HEK293T (cell line): ENCODE measurements around the gene DCANP1.

Experiments used
- CTCF ChIA-PET: fragments of 350-600 bp; formaldehyde crosslinking; extraction: SDS; loops from one replicate; lab custom pipeline; 2021; ENCODE audit warnings: antibody characterized with exemption, inconsistent platforms; lab: Yijun Ruan, JAX
- POLR2A ChIA-PET: fragments of 350-600 bp; formaldehyde crosslinking; extraction: SDS; loops from one replicate; lab custom pipeline; 2020; ENCODE audit warnings: antibody characterized with exemption, inconsistent platforms; lab: Yijun Ruan, JAX
- DNase-seq: peaks from one replicate; pipeline ENCODE4 v3.0.0; 2012; ENCODE audit warnings: mixed read lengths; ENCODE audit errors: extremely low spot score
- ARNT ChIP-seq: fragments of 450-650 bp; IDR thresholded peaks from 2 replicates; pipeline ENCODE4 v1.6.1; 2017; ENCODE audit warnings: mild to moderate bottlenecking
- BHLHE40 ChIP-seq: fragments of 450-650 bp; IDR thresholded peaks from 2 replicates; pipeline ENCODE4 v1.6.1; 2016; ENCODE audit warnings: mild to moderate bottlenecking, moderate library complexity, borderline replicate concordance
- CTBP1 ChIP-seq: fragments of 450-650 bp; IDR thresholded peaks from 2 replicates; pipeline ENCODE4 v1.6.1; 2016; ENCODE audit warnings: borderline replicate concordance
- ELF4 ChIP-seq: fragments of 450-650 bp; IDR thresholded peaks from 2 replicates; pipeline ENCODE4 v1.6.1; 2017; ENCODE audit warnings: antibody characterized with exemption
- FOXA1 ChIP-seq: fragments of 450-650 bp; IDR thresholded peaks from 2 replicates; pipeline ENCODE4 v1.6.1; 2016; ENCODE audit warnings: mild to moderate bottlenecking
- FOXK2 ChIP-seq: fragments of 450-650 bp; IDR thresholded peaks from 2 replicates; pipeline ENCODE4 v1.6.1; 2016; ENCODE audit warnings: mild to moderate bottlenecking
- FOXM1 ChIP-seq: fragments of 450-650 bp; IDR thresholded peaks from 2 replicates; pipeline ENCODE4 v1.6.1; 2017; ENCODE audit warnings: mild to moderate bottlenecking, borderline replicate concordance
- HDGF ChIP-seq: fragments of 450-650 bp; IDR thresholded peaks from 2 replicates; pipeline ENCODE4 v1.6.1; 2017; ENCODE audit warnings: antibody characterized with exemption, borderline replicate concordance
- L3MBTL2 ChIP-seq: fragments of 450-650 bp; conservative IDR thresholded peaks from 2 replicates; pipeline ENCODE4 v1.6.1; 2016; ENCODE audit warnings: mild to moderate bottlenecking
- LEF1 ChIP-seq: fragments of 450-650 bp; IDR thresholded peaks from 2 replicates; pipeline ENCODE4 v1.6.1; 2017; ENCODE audit warnings: mild to moderate bottlenecking, borderline replicate concordance
- NFRKB ChIP-seq: fragments of 450-650 bp; IDR thresholded peaks from 2 replicates; pipeline ENCODE4 v1.6.1; 2016; ENCODE audit warnings: mild to moderate bottlenecking, moderate library complexity
- PKNOX1 ChIP-seq: fragments of 450-650 bp; IDR thresholded peaks from 2 replicates; pipeline ENCODE4 v1.6.1; 2016
- SP1 ChIP-seq: fragments of 450-650 bp; IDR thresholded peaks from 2 replicates; pipeline ENCODE4 v1.6.1; 2017
- SUZ12 ChIP-seq: fragments of 450-650 bp; IDR thresholded peaks from 2 replicates; pipeline ENCODE4 v1.6.1; 2016; ENCODE audit warnings: mild to moderate bottlenecking
- TARDBP ChIP-seq: fragments of 450-650 bp; IDR thresholded peaks from 2 replicates; pipeline ENCODE4 v1.6.1; 2016
- ZNF384 ChIP-seq: fragments of 450-650 bp; IDR thresholded peaks from 2 replicates; pipeline ENCODE4 v1.6.1; 2016

Gene DCANP1

GRCh38 chr5:135466178-135467050 lies 19.3 kb upstream of the DCANP1 start:
- POLR2A ChIA-PET: interaction anchor here (1.4 to 2.2 kb wide), 3 partner anchors 22 to 85 kb away, joined by 3 to 25 read pairs (median 4); no protein-coding TSS in a partner anchor
- peak; percentile 88 for DNase-seq
- TF ChIP-seq FOXK2: no peak
- no peak for TF ChIP-seq ELF4
- TF ChIP-seq ARNT: no peak
- CTCF ChIA-PET: interaction anchor here (0.5 to 12.0 kb wide), 30 partner anchors 9 to 416 kb away, joined by 3 to 450 read pairs (median 5); partner anchors contain the start of genes SLC25A48 and TIFAB

- TF ChIP-seq FOXK2 (no peak), PKNOX1 (no peak), ZNF384 (no peak), SP1 (no peak), HDGF (no peak), FOXM1 (no peak), ELF4 (no peak), LEF1 (no peak), L3MBTL2 (no peak), TARDBP (no peak), CTBP1 (no peak), SUZ12 (no peak), BHLHE40 (no peak), NFRKB (no peak), ARNT (no peak), FOXA1 (no peak)
- DNase-seq: no peak
- CTCF ChIA-PET: interaction anchor here (0.6 to 12.0 kb wide), 22 partner anchors 8 to 408 kb away, joined by 3 to 450 read pairs (median 6); partner anchors contain the start of genes SLC25A48 and TIFAB
- POLR2A ChIA-PET: interaction anchor here (2.0 to 2.2 kb wide), 2 partner anchors 23 to 86 kb away, joined by 4 to 25 read pairs; no protein-coding TSS in a partner anchor
Measured at GRCh38 chr5:135465391-135466122, 18.4 kb upstream of the DCANP1 start.

- DNase-seq: peak; percentile 83
- TF ChIP-seq L3MBTL2: no peak
- TF ChIP-seq TARDBP: no peak
- TF ChIP-seq LEF1: no peak
- TF ChIP-seq HDGF: no peak
- no peak for TF ChIP-seq ARNT
- TF ChIP-seq ELF4: no peak
- no peak for TF ChIP-seq SUZ12
- POLR2A ChIA-PET: interaction anchor here (1.2 to 1.3 kb wide), 2 partner anchors 91 to 99 kb away, joined by 4 read pairs; no protein-coding TSS in a partner anchor
- CTCF ChIA-PET: interaction anchor here (0.6 to 12.0 kb wide), 19 partner anchors 15 to 394 kb away, joined by 3 to 450 read pairs (median 5); partner anchors contain the start of gene DCANP1
Measured at GRCh38 chr5:135462304-135462703, 15.2 kb upstream of the DCANP1 start.

- no peak for DNase-seq
- CTCF ChIA-PET: interaction anchor here (1.0 to 12.0 kb wide), 16 partner anchors 13 to 368 kb away, joined by 3 to 450 read pairs (median 4); partner anchors contain the start of gene DCANP1
- POLR2A ChIA-PET: interaction anchor here (1.2 to 1.3 kb wide), 2 partner anchors 92 to 100 kb away, joined by 4 read pairs; no protein-coding TSS in a partner anchor
- TF ChIP-seq SUZ12 (no peak), ELF4 (no peak), CTBP1 (no peak), LEF1 (no peak), ZNF384 (no peak), FOXA1 (no peak), PKNOX1 (0 out of 2 replicates have a peak, but pooled peaks have one; percentile 17)
Measured at GRCh38 chr5:135461481-135462151, 14.5 kb upstream of the DCANP1 start.

GRCh38 chr5:135460246-135461033 lies 13.3 kb upstream of the DCANP1 start:
- POLR2A ChIA-PET: no interaction called here
- no peak for TF ChIP-seq NFRKB
- TF ChIP-seq L3MBTL2: no peak
- no peak for TF ChIP-seq ELF4
- TF ChIP-seq FOXA1: no peak
- no peak for TF ChIP-seq SUZ12
- no peak for TF ChIP-seq BHLHE40
- no peak for TF ChIP-seq TARDBP
- TF ChIP-seq FOXK2: no peak
- TF ChIP-seq FOXM1: no peak
- TF ChIP-seq HDGF: no peak
- no peak for TF ChIP-seq CTBP1
- no peak for TF ChIP-seq ARNT
- TF ChIP-seq SP1: no peak
- no peak for TF ChIP-seq ZNF384
- no peak for TF ChIP-seq PKNOX1
- DNase-seq: no peak
- CTCF ChIA-PET: interaction anchor here (0.6 to 12.0 kb wide), 9 partner anchors 14 to 370 kb away, joined by 3 to 450 read pairs (median 4); no protein-coding TSS in a partner anchor
